Measurements from ENCODE around the gene CTSZ. TPM values are rescaled to one million over a fixed set of nuclear protein-coding genes. Genes with fewer than 3 reads are reported as not detected.
A peak's percentile ranks its signal among the peaks of the same experiment; 100 is the strongest.

CTSZ gene
- total and polyA plus RNA-seq, 2 of the 4 experiments (the other 2 are of a cell fraction): 46.1 to 88.5 TPM

GRCh38 chr20:59002874-59003399 lies 4.1 kb downstream of the CTSZ start:
- peak overlapping the region; percentile 61 for H2AK9ac ChIP-seq (replicated peaks; ENCODE audit: low read depth, low read length, poor library complexity)
- H2BK5ac ChIP-seq (ENCODE audit: low read depth, low read length, poor library complexity, severe bottlenecking): no peak overlapping the region
- peaks cover 10 to 35% of the 10 kb centered on the region in 2 experiments; a peak in 3 of 4 replicates for H3K79me1 ChIP-seq (ENCODE audit: low read depth in 1 of 2, low read length in 2 of 2)
- no peak overlapping the region for H2BK120ac ChIP-seq (ENCODE audit: low read depth, low read length)
- BruUV-seq (replicated peaks): no TSS peak
- H4K20me1 ChIP-seq (ENCODE audit: insufficient read depth, low read length): no peaks in the 10 kb centered on the region; the same call in 1 of the 2 replicates
- H3K56ac ChIP-seq (ENCODE audit: extremely low read depth, insufficient read depth, low read length): no peak overlapping the region
- H2AK5ac ChIP-seq (ENCODE audit: low read depth, low read length): no peak overlapping the region
- intact Hi-C loops (cut with micrococcal nuclease) (no loop called here), in situ Hi-C loops (cut with MboI; ENCODE audit: low sequenced_read_pairs) (no loop called here), dilution Hi-C loops (cut with HindIII; ENCODE audit: low sequenced_read_pairs, unreplicated experiment) (no loop called here)
- no peak overlapping the region for H4K5ac ChIP-seq (ENCODE audit: low read depth, low read length)
- H3K4me1 ChIP-seq (ENCODE audit: control insufficient read depth, insufficient read depth, low read length): peaks cover 12% of the 10 kb centered on the region
- WGBS, 2 experiments (ENCODE audit: extremely low coverage in 2 of 2, insufficient read length in 1 of 2): 78% methylated on average over 15 of the region's 17 CpGs; no CpG with 5 or more reads in 1 of the 2 experiments
- ChIA-PET CTCF (no interaction called here), POLR2A (ENCODE audit: unreplicated experiment) (no interaction called here)
- no peak overlapping the region for H3K4me2 ChIP-seq (ENCODE audit: low read depth, low read length)
- no peak overlapping the region for H2BK20ac ChIP-seq (ENCODE audit: low read depth, low read length)
- no peak overlapping the region for H3K23ac ChIP-seq (ENCODE audit: low read depth, low read length)
- no peak overlapping the region for H4K91ac ChIP-seq (ENCODE audit: insufficient read depth, low read depth, low read length)
- H3K9me1 ChIP-seq (ENCODE audit: insufficient read depth, low read length): peaks cover 11% of the 10 kb centered on the region; the same call in 1 of the 2 replicates
- DNase-seq (no peak), ATAC-seq (ENCODE audit: low read depth) (no peak)
- H2BK15ac ChIP-seq (ENCODE audit: low read depth, low read length): no peak overlapping the region
- H3K27me3 ChIP-seq (ENCODE audit: control insufficient read depth, insufficient read depth, low read length): no peaks in the 10 kb centered on the region
- H3K4me3 ChIP-seq (ENCODE audit: insufficient read depth, low read depth, low read length): no peak overlapping the region
- H3K14ac ChIP-seq (replicated peaks; ENCODE audit: low read depth, low read length): no peak overlapping the region
- H2AFZ ChIP-seq (replicated peaks; ENCODE audit: low read length, poor library complexity): no peak overlapping the region
- TF ChIP-seq MAFK (IDR thresholded peaks at IDR 0.05; ENCODE audit: low read depth, low read length) (no peak), CHD1 (IDR thresholded peaks at IDR 0.05; ENCODE audit: low read depth, low read length) (no peak), NFE2L2 (IDR thresholded peaks at IDR 0.05; ENCODE audit: low read depth, low read length) (no peak)
- H4K8ac ChIP-seq (ENCODE audit: low read depth in 2 of 2, low read length in 2 of 2): no peak overlapping the region
- H3K9me3 ChIP-seq (ENCODE audit: control insufficient read depth, insufficient read depth, low read length): no peaks in the 10 kb centered on the region
- no peak overlapping the region for H3K4ac ChIP-seq (ENCODE audit: low read depth, low read length)
- H3K18ac ChIP-seq (ENCODE audit: low read depth, low read length): no peak overlapping the region
- H3K9ac ChIP-seq (ENCODE audit: low read depth, low read length): no peak overlapping the region
- no peak overlapping the region for H3K27ac ChIP-seq (ENCODE audit: insufficient read depth, low read length)
- H3K36me3 ChIP-seq (ENCODE audit: control insufficient read depth, insufficient read depth, low read length): peaks cover 13% of the 10 kb centered on the region

All from IMR-90 (cell line).